ENCODE results near the gene SARDH. TPM values are rescaled to one million over a fixed set of nuclear protein-coding genes. Genes with fewer than 3 reads are reported as not detected.

The SARDH gene
- total and polyA plus RNA-seq, 2 of the 8 experiments (the other 6 are each of a cell fraction or from before 2014, with no cell fraction given) = 6.4 to 7.4 TPM

DNA sequence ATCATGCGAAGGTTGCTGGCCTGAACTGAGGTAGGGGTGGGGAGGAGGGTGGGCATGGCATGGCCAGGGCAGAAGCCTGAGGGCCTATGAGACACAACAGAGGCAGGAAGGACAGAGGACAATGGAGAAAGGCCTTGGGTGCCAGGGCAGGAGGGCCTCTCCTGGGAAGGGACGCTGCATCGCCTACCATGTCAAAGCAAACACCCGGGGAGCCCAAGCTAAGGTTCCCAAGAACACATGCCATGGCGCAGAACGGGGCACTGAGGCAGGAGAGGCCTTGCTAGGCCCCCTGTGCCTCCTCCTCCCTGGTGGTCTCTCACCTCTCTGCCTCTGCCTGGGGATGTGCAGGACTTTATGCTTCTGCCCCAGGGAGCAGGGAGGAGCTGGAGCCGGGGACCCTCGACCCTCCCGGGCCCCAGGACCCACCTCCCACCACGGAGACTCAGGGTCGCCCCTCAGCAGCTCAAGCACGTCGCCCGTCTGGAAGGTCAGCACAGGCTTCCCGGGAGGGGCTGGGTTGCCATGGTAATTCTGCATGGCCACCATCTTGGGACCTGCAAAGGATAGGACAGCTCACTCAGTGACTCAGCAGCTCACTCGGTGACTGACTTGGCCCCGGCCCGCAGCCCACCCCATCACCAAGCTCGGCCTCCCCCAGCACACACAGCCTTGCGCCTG lies 40.3 kb upstream of the SARDH start:
- no peaks in the 10 kb centered on the region for H3K23me2 ChIP-seq (ENCODE audit: low read depth, low read length)
- H2BK5ac ChIP-seq (ENCODE audit: low read depth, low read length) = peak overlapping the region; percentile 35; the same call in 1 of the 2 replicates
- H3K18ac ChIP-seq (ENCODE audit: extremely low read depth, low read length) = no peak overlapping the region
- no peak overlapping the region for H4K8ac ChIP-seq (ENCODE audit: extremely low read depth, insufficient read depth, low read length)
- no peak overlapping the region for H2AK5ac ChIP-seq (ENCODE audit: low read depth, low read length)
- no peak overlapping the region for H3K4me2 ChIP-seq (ENCODE audit: insufficient read depth in 1 of 2, low read depth in 2 of 2, low read length in 2 of 2)
- DNase-seq (ENCODE audit: low read depth in 1 of 2, low spot score in 2 of 2) = no peak
- ChIA-PET CTCF (ENCODE audit: partially characterized antibody) (interaction anchor here (0.6 to 6.5 kb wide), 11 partner anchors 7 to 682 kb away, joined by 3 to 65 read pairs (median 4); partner anchors contain the start of gene SARDH), POLR2A (ENCODE audit: partially characterized antibody) (no interaction called here)
- H4K20me1 ChIP-seq (replicated peaks in 1 of 2; ENCODE audit: control insufficient read depth in 1 of 2, insufficient read depth in 2 of 2, low read length in 2 of 2) = peaks cover 2 to 14% of the 10 kb centered on the region in 2 experiments
- no peak overlapping the region for H3K23ac ChIP-seq (ENCODE audit: insufficient read length)
- no peak overlapping the region for H2BK15ac ChIP-seq (ENCODE audit: low read length)
- no peak overlapping the region for H3K4ac ChIP-seq (replicated peaks; ENCODE audit: insufficient read length, low read depth, low read length)
- H3K9ac ChIP-seq (replicated peaks in 1 of 4; ENCODE audit: extremely low read depth in 1 of 4, low read depth in 3 of 4, low read length in 3 of 4) = no peak overlapping the region
- no peaks in the 10 kb centered on the region for H3K79me2 ChIP-seq (ENCODE audit: control insufficient read depth in 1 of 2, insufficient read depth in 2 of 2, low read length in 2 of 2)
- H3K4me3 ChIP-seq (ENCODE audit: extremely low read depth in 1 of 4, insufficient read depth in 2 of 4, low read depth in 3 of 4, low read length in 4 of 4) = no peak overlapping the region
- H3K14ac ChIP-seq (ENCODE audit: insufficient read length) = no peak overlapping the region
- H3K27me3 ChIP-seq (replicated peaks in 1 of 4; ENCODE audit: control insufficient read depth in 3 of 4, extremely low read depth in 1 of 4, insufficient read depth in 3 of 4, low read length in 3 of 4) = no peaks in the 10 kb centered on the region
- H3K36me3 ChIP-seq (ENCODE audit: control insufficient read depth in 2 of 4, insufficient read depth in 4 of 4, low read length in 3 of 4) = peaks cover 3 to 20% (median 12%) of the 10 kb centered on the region in 4 experiments; a peak in 6 of 8 replicates
- TF ChIP-seq CEBPB (IDR thresholded peaks at IDR 0.05; ENCODE audit: low read depth, low read length) (no peak), NANOG (IDR thresholded peaks at IDR 0.05; ENCODE audit: insufficient read depth, low read depth, low read length, poor library complexity, severe bottlenecking) (no peak), RNF2 (IDR thresholded peaks at IDR 0.05; ENCODE audit: borderline replicate concordance, low read depth, low read length, missing control alignments, poor library complexity, severe bottlenecking) (no peak), HDAC6 (IDR thresholded peaks at IDR 0.05; ENCODE audit: low read depth, low read length) (no peak), RBBP5 (IDR thresholded peaks at IDR 0.05; ENCODE audit: borderline replicate concordance, low read depth, low read length) (no peak), TBP (IDR thresholded peaks at IDR 0.05; ENCODE audit: low read depth, low read length) (no peak), EP300 (IDR thresholded peaks at IDR 0.05; ENCODE audit: borderline replicate concordance in 1 of 2, low read depth in 2 of 2, low read length in 2 of 2) (no peak), SP4 (IDR thresholded peaks at IDR 0.05; ENCODE audit: low read length) (no peak), GABPA (IDR thresholded peaks at IDR 0.05; ENCODE audit: borderline replicate concordance, insufficient read depth, low read length) (no peak), MAFK (IDR thresholded peaks at IDR 0.05; ENCODE audit: low read depth, low read length) (no peak), CHD1 (IDR thresholded peaks at IDR 0.05; ENCODE audit: low read depth, low read length) (no peak)
- TF ChIP-seq, protein P1, sequence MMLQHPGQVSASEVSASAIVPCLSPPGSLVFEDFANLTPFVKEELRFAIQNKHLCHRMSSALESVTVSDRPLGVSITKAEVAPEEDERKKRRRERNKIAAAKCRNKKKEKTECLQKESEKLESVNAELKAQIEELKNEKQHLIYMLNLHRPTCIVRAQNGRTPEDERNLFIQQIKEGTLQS (IDR thresholded peaks at IDR 0.05; ENCODE audit: insufficient read depth, low read depth, low read length) = no peak
- no peak overlapping the region for H4K91ac ChIP-seq (replicated peaks; ENCODE audit: insufficient read length, low read length)
- H3K79me1 ChIP-seq (ENCODE audit: low read depth, low read length) = no peaks in the 10 kb centered on the region
- FAIRE-seq = no peak
- H2BK20ac ChIP-seq (ENCODE audit: low read length) = no peak overlapping the region
- no peak overlapping the region for H2AFZ ChIP-seq (ENCODE audit: low read length)
- WGBS, 2 experiments (ENCODE audit: extremely low coverage in 1 of 2, insufficient coverage in 1 of 2, insufficient read length in 1 of 2, insufficient replicate concordance in 2 of 2, low coverage in 1 of 2, low lambda C conversion rate in 2 of 2, missing lambda C conversion rate in 1 of 2) = 87% methylated on average over 8 of the region's 20 CpGs; no CpG with 5 or more reads in 1 of the 2 experiments
- no peak overlapping the region for H2BK12ac ChIP-seq (ENCODE audit: low read depth, low read length)
- no peak overlapping the region for H2BK120ac ChIP-seq (replicated peaks; ENCODE audit: low read depth, low read length)
- H3K27ac ChIP-seq (ENCODE audit: low read depth, low read length) = no peak overlapping the region
- no peak overlapping the region for H4K5ac ChIP-seq (ENCODE audit: insufficient read length, low read depth, low read length)
- no peaks in the 10 kb centered on the region for H3K4me1 ChIP-seq (replicated peaks in 1 of 4; ENCODE audit: control insufficient read depth in 3 of 4, insufficient read depth in 4 of 4, low read length in 3 of 4)
- no peak overlapping the region for H3K56ac ChIP-seq (replicated peaks; ENCODE audit: insufficient read length, low read depth, low read length)
- no peaks in the 10 kb centered on the region for H3K9me3 ChIP-seq (ENCODE audit: insufficient read depth in 2 of 2, low read depth in 1 of 2, low read length in 1 of 2)
